RWPE1 (cell line): ENCODE results near the gene ZNF19.

ENCODE experiments used
- CTCF ChIA-PET: fragments of 350-600 bp; sonication (Branson Sonifier 250); formaldehyde crosslinking; extraction: SDS; loops from one replicate; lab custom pipeline; 2021; lab: Yijun Ruan, JAX
- POLR2A ChIA-PET: fragments of 400-600 bp; formaldehyde crosslinking; extraction: SDS; loops from one replicate; lab custom pipeline; 2020; ENCODE audit warnings: antibody characterized with exemption; ENCODE audit not compliant: low non-redundant PET; lab: Yijun Ruan, JAX
- DNase-seq: peaks from one replicate; pipeline ENCODE4 v3.0.0; 2012; ENCODE audit warnings: low spot score
- H3K27ac ChIP-seq: fragments of 450-650 bp; 2 replicates; pipeline ENCODE4 v1.5.1; 2017
- TF ChIP-seq, protein P1 (sequence below): fragments of 450-650 bp; conservative IDR thresholded peaks from 2 replicates; pipeline ENCODE4 v1.5.1; 2017; ENCODE audit warnings: low read depth, mild to moderate bottlenecking

ZNF19 gene

DNA sequence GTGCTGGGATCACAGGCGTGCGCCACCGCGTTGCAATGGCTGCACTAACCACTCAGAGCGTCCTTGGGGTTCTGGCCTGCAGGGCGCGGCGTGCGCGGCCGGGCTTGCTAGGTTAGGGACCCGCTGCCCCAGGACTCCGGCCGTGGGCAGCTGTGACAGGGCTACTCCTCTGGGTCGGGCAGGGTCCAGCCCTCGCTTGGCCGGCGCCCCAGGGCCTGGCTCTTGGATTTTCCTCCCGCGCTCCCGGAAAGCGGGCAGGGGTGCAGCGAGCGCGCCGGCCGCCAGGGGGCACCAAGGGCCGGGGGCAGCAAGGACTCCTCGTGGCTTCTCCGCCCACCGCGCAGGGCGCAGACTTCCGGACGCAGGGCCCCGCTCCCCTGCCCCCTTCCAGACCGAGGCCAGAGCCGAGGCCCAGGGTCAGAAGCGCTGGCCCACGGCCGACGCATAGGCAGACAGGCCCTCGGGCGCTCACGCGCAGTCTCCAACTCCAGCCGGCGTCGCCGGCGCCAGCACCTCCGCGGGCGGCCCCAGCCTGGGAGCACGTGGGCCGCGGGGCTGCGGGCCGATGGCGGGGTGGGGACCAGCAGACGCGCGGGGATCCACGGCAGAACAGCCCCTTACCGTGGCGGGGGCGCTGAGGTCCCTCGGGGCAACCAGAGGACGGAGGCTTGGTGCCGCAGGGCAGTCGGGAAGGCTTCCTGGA lies 47.6 kb downstream of the ZNF19 start:
- ChIA-PET POLR2A (no interaction called here), CTCF (interaction anchor here (0.7 kb wide), 1 partner anchor 10 kb away, joined by 4 read pairs; no protein-coding TSS in a partner anchor)
- TF ChIP-seq, protein P1, sequence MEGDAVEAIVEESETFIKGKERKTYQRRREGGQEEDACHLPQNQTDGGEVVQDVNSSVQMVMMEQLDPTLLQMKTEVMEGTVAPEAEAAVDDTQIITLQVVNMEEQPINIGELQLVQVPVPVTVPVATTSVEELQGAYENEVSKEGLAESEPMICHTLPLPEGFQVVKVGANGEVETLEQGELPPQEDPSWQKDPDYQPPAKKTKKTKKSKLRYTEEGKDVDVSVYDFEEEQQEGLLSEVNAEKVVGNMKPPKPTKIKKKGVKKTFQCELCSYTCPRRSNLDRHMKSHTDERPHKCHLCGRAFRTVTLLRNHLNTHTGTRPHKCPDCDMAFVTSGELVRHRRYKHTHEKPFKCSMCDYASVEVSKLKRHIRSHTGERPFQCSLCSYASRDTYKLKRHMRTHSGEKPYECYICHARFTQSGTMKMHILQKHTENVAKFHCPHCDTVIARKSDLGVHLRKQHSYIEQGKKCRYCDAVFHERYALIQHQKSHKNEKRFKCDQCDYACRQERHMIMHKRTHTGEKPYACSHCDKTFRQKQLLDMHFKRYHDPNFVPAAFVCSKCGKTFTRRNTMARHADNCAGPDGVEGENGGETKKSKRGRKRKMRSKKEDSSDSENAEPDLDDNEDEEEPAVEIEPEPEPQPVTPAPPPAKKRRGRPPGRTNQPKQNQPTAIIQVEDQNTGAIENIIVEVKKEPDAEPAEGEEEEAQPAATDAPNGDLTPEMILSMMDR = no peak
- DNase-seq = no peak
- no peak overlapping the region for H3K27ac ChIP-seq

GRCh38 chr16:71440669-71441347 lies 48.3 kb downstream of the ZNF19 start:
- POLR2A ChIA-PET = no interaction called here
- DNase-seq = peak; percentile 38
- TF ChIP-seq, protein P1 = no peak; the same call in 1 of the 2 replicates

GRCh38 chr16:71439523-71439922 lies 49.6 kb downstream of the ZNF19 start:
- no peak for DNase-seq
- TF ChIP-seq, protein P1 = no peak
- ChIA-PET POLR2A (no interaction called here), CTCF (no interaction called here)
- H3K27ac ChIP-seq = no peak overlapping the region

More at GRCh38 chr16:71440669-71441347, 48.3 kb downstream of the ZNF19 start:
- H3K27ac ChIP-seq = no peak overlapping the region
- CTCF ChIA-PET = interaction anchor here (0.7 kb wide), 1 partner anchor 11 kb away, joined by 4 read pairs; no protein-coding TSS in a partner anchor

DNA sequence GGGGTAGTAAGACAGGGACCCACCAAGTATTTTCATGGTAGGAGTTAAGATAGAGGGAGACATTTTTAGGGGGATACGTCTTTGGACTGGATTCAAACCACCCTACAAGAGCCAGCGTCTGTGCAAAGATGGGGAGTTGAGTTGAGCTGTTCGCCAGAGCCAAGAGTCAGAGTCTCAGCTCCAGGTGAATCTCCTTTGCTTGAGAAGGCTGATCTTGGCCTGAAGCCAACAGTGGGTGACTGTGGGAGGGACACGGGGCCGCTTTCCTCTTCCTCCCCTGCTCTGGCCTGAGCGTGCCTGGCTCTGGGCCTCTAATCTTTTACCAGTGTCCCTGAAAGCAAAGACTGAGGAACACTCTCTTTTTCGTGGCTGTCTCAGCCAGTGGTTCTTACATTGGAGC lies 52.7 kb downstream of the ZNF19 start:
- no peak overlapping the region for H3K27ac ChIP-seq
- POLR2A ChIA-PET = no interaction called here
- no peak for DNase-seq
- TF ChIP-seq, protein P1 = no peak
- CTCF ChIA-PET = interaction anchor here (0.8 kb wide), 1 partner anchor 24 kb away, joined by 6 read pairs; no protein-coding TSS in a partner anchor

DNA sequence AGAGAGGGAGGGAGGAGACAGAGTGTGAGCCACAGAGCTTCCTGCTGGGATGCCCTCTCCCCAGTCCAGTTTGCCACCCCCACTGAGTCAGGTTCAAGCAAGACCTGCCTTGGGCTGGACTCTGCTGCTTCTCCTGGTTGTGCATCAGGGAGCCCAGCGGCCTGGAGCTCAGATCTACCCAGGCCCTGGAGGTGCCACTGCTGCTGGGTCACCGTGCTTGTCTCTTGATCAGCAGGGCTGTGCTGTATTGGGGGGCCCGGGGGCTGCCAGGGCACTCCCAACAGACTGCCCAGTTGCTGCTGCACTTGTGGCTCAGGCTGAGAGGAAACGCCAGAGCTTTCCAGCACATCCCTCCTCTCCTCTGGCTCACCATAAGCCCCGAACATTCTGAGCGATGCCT lies 56.2 kb downstream of the ZNF19 start:
- CTCF ChIA-PET = no interaction called here
- H3K27ac ChIP-seq = no peak overlapping the region
- TF ChIP-seq, protein P1 = no peak
- POLR2A ChIA-PET = no interaction called here
- no peak for DNase-seq

DNA sequence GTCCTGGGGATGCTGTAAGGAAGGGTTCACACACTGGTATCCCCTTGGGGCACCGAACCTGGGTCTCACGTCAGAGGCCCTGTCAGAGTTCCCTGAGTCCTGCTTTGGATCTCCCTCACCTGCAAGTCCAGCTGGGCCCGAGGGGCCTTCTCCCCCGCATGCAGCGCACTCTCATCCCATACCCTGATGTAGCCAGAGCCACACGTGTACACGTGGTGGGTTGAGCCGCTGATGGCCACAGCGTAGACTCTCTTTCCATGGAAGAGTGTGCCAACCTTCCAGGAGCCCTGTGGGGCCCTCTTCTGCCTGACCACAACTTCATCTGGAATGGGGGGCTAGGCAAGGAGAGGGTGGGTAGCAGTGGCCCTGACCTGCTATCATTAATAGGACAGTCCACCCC lies 57.1 kb downstream of the ZNF19 start:
- DNase-seq = no peak
- TF ChIP-seq, protein P1 = no peak
- H3K27ac ChIP-seq = no peak overlapping the region
- POLR2A ChIA-PET = no interaction called here
- CTCF ChIA-PET = no interaction called here
